SJSA1 (cell line): ENCODE results near the gene TTC4. TPM values are rescaled to one million over a fixed set of nuclear protein-coding genes. Genes with fewer than 3 reads are reported as not detected.
"Not testable (repeated sequence)": the region's sequence is repeated elsewhere in the genome, so short reads cannot be mapped to it uniquely, and the experiment has no call there.

Source experiments
- DNase-seq, 2 experiments: peaks; one replicate each; pipeline ENCODE4 v3.0.0-alpha.2; 2015 to 2020; ENCODE audit warnings: low spot score in 2 of 2, low read depth in 1 of 2
- H3K27ac ChIP-seq: fragments of 250-450 bp; sonication (Bioruptor Pico); 2 replicates; pipeline ENCODE4 v1.5.1; 2020; ENCODE audit warnings: mild to moderate bottlenecking, moderate library complexity
- H3K27me3 ChIP-seq: fragments of 250-450 bp; sonication (Bioruptor Pico); replicated peaks from 2 replicates; pipeline ENCODE4 v1.5.1; 2020; ENCODE audit warnings: mild to moderate bottlenecking, moderate library complexity
- H3K36me3 ChIP-seq: fragments of 250-450 bp; sonication (Bioruptor Pico); 2 replicates; pipeline ENCODE4 v1.5.1; 2020; ENCODE audit warnings: mild to moderate bottlenecking
- H3K4me1 ChIP-seq: fragments of 250-450 bp; sonication (Bioruptor Pico); replicated peaks from 2 replicates; pipeline ENCODE4 v1.6.1; 2021; ENCODE audit warnings: mild to moderate bottlenecking
- H3K4me3 ChIP-seq: fragments of 250-450 bp; sonication (Bioruptor Pico); 2 replicates; pipeline ENCODE4 v1.5.1; 2020; ENCODE audit warnings: mild to moderate bottlenecking
- H3K9me3 ChIP-seq: fragments of 250-450 bp; sonication (Bioruptor Pico); replicated peaks from 2 replicates; pipeline ENCODE4 v1.5.1; 2020; ENCODE audit warnings: mild to moderate bottlenecking
- total RNA-seq: library from RNA; depleted of rRNA; stranded (reverse); fragments of >200 nt; shearing (Covaris generic); gene quantifications from 2 replicates; pipeline ENCODE4 v1.2.3, GENCODE V29; 2014

Gene TTC4
- total RNA-seq, 1 experiment from 2014 or later, result 35.4 TPM

- Histone ChIP-seq H3K4me1 (no peaks in the 10 kb centered on the region), H3K27ac (no peak overlapping the region), H3K4me3 (no peak overlapping the region), H3K9me3 (no peaks in the 10 kb centered on the region), H3K36me3 (0 out of 2 replicates have a peak, but pooled peaks cover 4% of the 10 kb centered on the region), H3K27me3 (no peaks in the 10 kb centered on the region)
- DNase-seq, result no peak
These were observed 51.1 kb downstream of the TTC4 start for GRCh38 chr1:54766726-54767125.

- H3K27ac ChIP-seq, result no peak overlapping the region
These were observed 51.9 kb downstream of the TTC4 start for GRCh38 chr1:54767526-54767925.

GRCh38 chr1:54768093-54768492 is 52.4 kb downstream of the TTC4 start:
- no peak for DNase-seq
- Histone ChIP-seq H3K27ac (no peak overlapping the region), H3K36me3 (0 out of 2 replicates have a peak, but pooled peaks cover 4% of the 10 kb centered on the region), H3K9me3 (no peaks in the 10 kb centered on the region), H3K4me3 (no peak overlapping the region), H3K4me1 (no peaks in the 10 kb centered on the region), H3K27me3 (no peaks in the 10 kb centered on the region)

More at GRCh38 chr1:54767526-54767925, 51.9 kb downstream of the TTC4 start:
- Histone ChIP-seq H3K4me1 (no peaks in the 10 kb centered on the region), H3K27me3 (no peaks in the 10 kb centered on the region), H3K4me3 (no peak overlapping the region), H3K9me3 (no peaks in the 10 kb centered on the region), H3K36me3 (0 out of 2 replicates have a peak, but pooled peaks cover 4% of the 10 kb centered on the region)
- no peak for DNase-seq

GRCh38 chr1:54772951-54773350 is 57.3 kb downstream of the TTC4 start:
- Histone ChIP-seq H3K4me3 (no peak overlapping the region), H3K27ac (no peak overlapping the region), H3K36me3 (no peaks in the 10 kb centered on the region), H3K27me3 (no peaks in the 10 kb centered on the region), H3K4me1 (no peaks in the 10 kb centered on the region; the same call in 1 of the 2 replicates), H3K9me3 (no peaks in the 10 kb centered on the region)
- no peak for DNase-seq

- H3K27ac ChIP-seq, result no peak overlapping the region
- no peak overlapping the region for H3K4me3 ChIP-seq
- peak in 1 of 2 experiments; percentile 16 for DNase-seq
- no peaks in the 10 kb centered on the region for H3K9me3 ChIP-seq
- H3K4me1 ChIP-seq, result no peaks in the 10 kb centered on the region; the same call in 1 of the 2 replicates
- H3K36me3 ChIP-seq, result no peaks in the 10 kb centered on the region
- H3K27me3 ChIP-seq, result no peaks in the 10 kb centered on the region
These were observed 59.3 kb downstream of the TTC4 start for GRCh38 chr1:54774820-54775498.

GRCh38 chr1:54775828-54776721 is 60.4 kb downstream of the TTC4 start:
- H3K27ac ChIP-seq, H3K27me3 ChIP-seq, H3K36me3 ChIP-seq, DNase-seq, H3K4me1 ChIP-seq, H3K9me3 ChIP-seq, H3K4me3 ChIP-seq: not testable (repeated sequence)

GRCh38 chr1:54777011-54777410 is 61.4 kb downstream of the TTC4 start:
- H3K27ac ChIP-seq, result no peak overlapping the region
- H3K4me1 ChIP-seq, result no peaks in the 10 kb centered on the region; the same call in 1 of the 2 replicates
- H3K27me3 ChIP-seq, result peaks cover 15% of the 10 kb centered on the region; the same call in 1 of the 2 replicates
- H3K9me3 ChIP-seq, result no peaks in the 10 kb centered on the region
- DNase-seq, result no peak
- no peak overlapping the region for H3K4me3 ChIP-seq
- no peaks in the 10 kb centered on the region for H3K36me3 ChIP-seq

- DNase-seq, result no peak
- peaks cover 19% of the 10 kb centered on the region; the same call in 1 of the 2 replicates for H3K27me3 ChIP-seq
These were observed 61.8 kb downstream of the TTC4 start for GRCh38 chr1:54777431-54777830.

GRCh38 chr1:54781023-54781723 is 65.5 kb downstream of the TTC4 start:
- Histone ChIP-seq H3K4me1 (no peaks in the 10 kb centered on the region), H3K9me3 (no peaks in the 10 kb centered on the region), H3K36me3 (no peaks in the 10 kb centered on the region), H3K27ac (no peak overlapping the region), H3K4me3 (no peak overlapping the region), H3K27me3 (peaks cover 44% of the 10 kb centered on the region)
- no peak for DNase-seq

More at GRCh38 chr1:54777431-54777830, 61.8 kb downstream of the TTC4 start:
- Histone ChIP-seq H3K9me3 (no peaks in the 10 kb centered on the region), H3K36me3 (no peaks in the 10 kb centered on the region), H3K4me1 (no peaks in the 10 kb centered on the region; the same call in 1 of the 2 replicates), H3K4me3 (no peak overlapping the region), H3K27ac (no peak overlapping the region)

- peaks cover 46% of the 10 kb centered on the region for H3K27me3 ChIP-seq
These were observed 66.5 kb downstream of the TTC4 start for GRCh38 chr1:54782156-54782555.

GRCh38 chr1:54782588-54782987 is 66.9 kb downstream of the TTC4 start:
- Histone ChIP-seq H3K27me3 (peaks cover 49% of the 10 kb centered on the region), H3K36me3 (no peaks in the 10 kb centered on the region), H3K9me3 (no peaks in the 10 kb centered on the region), H3K27ac (no peak overlapping the region), H3K4me3 (no peak overlapping the region), H3K4me1 (no peaks in the 10 kb centered on the region)
- no peak for DNase-seq

More at GRCh38 chr1:54782156-54782555, 66.5 kb downstream of the TTC4 start:
- Histone ChIP-seq H3K27ac (no peak overlapping the region), H3K9me3 (no peaks in the 10 kb centered on the region), H3K4me1 (no peaks in the 10 kb centered on the region), H3K36me3 (no peaks in the 10 kb centered on the region), H3K4me3 (no peak overlapping the region)
- DNase-seq, result no peak

- Histone ChIP-seq H3K4me3 (no peak overlapping the region), H3K9me3 (no peaks in the 10 kb centered on the region), H3K4me1 (no peaks in the 10 kb centered on the region), H3K27ac (no peak overlapping the region), H3K36me3 (no peaks in the 10 kb centered on the region), H3K27me3 (peaks cover 49% of the 10 kb centered on the region)
- DNase-seq, result no peak
These were observed 68.4 kb downstream of the TTC4 start for GRCh38 chr1:54784066-54784465.

- no peak overlapping the region for H3K27ac ChIP-seq
- no peak for DNase-seq
- H3K4me1 ChIP-seq, result no peaks in the 10 kb centered on the region
- H3K9me3 ChIP-seq, result peaks cover 3% of the 10 kb centered on the region; the same call in 1 of the 2 replicates
- no peak overlapping the region for H3K4me3 ChIP-seq
- H3K36me3 ChIP-seq, result no peaks in the 10 kb centered on the region
- peaks cover 36% of the 10 kb centered on the region for H3K27me3 ChIP-seq
These were observed 71.1 kb downstream of the TTC4 start for GRCh38 chr1:54786778-54787177.
